PC-3 (cell line): ENCODE measurements around the gene ADAMTS4.

Experiments
- EZH2phosphoT487 ChIP-seq: fragments of 300-600 bp; sonication (generic); IDR thresholded peaks from 2 replicates; pipeline ENCODE4 v1.6.1; 2018; ENCODE audit warnings: mild to moderate bottlenecking, antibody characterized with exemption, low read length, borderline replicate concordance
- TF ChIP-seq, protein P1 (sequence below): fragments of 300-600 bp; sonication (generic); conservative IDR thresholded peaks from 2 replicates; pipeline ENCODE4 v1.5.1; 2017; ENCODE audit warnings: antibody characterized with exemption, low read depth, mild to moderate bottlenecking, low read length

DNA sequence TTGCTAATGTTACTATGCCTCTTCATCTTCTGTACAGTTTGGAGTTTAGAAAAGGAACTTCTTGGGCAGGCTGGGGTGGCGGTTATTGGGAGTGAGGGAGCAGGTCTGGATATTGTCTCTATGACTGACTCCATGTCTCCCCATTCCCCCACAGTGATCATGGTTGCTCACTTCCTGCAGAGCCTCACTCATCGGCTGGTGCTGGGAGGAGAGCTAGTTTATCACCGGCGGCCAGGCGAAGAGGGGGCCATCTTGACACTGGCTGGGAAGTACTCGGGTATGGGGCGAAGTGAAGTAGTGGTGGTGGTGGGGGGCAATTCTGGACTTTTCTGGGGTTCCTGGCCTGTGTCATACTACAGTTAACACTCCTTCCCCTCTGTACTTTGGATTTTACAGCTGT is 29.2 kb upstream of the ADAMTS4 start:
- TF ChIP-seq EZH2phosphoT487: no peak
- TF ChIP-seq, protein P1, sequence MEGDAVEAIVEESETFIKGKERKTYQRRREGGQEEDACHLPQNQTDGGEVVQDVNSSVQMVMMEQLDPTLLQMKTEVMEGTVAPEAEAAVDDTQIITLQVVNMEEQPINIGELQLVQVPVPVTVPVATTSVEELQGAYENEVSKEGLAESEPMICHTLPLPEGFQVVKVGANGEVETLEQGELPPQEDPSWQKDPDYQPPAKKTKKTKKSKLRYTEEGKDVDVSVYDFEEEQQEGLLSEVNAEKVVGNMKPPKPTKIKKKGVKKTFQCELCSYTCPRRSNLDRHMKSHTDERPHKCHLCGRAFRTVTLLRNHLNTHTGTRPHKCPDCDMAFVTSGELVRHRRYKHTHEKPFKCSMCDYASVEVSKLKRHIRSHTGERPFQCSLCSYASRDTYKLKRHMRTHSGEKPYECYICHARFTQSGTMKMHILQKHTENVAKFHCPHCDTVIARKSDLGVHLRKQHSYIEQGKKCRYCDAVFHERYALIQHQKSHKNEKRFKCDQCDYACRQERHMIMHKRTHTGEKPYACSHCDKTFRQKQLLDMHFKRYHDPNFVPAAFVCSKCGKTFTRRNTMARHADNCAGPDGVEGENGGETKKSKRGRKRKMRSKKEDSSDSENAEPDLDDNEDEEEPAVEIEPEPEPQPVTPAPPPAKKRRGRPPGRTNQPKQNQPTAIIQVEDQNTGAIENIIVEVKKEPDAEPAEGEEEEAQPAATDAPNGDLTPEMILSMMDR: no peak
